Head of caudate nucleus (tissue), 42 donors: ENCODE measurements around the gene ARHGEF7.

ENCODE experiments used
- DNase-seq, 42 donors: peaks; one replicate each; pipeline versions ENCODE4 v3.0.0 to v3.0.0-alpha.2; 2020 to 2021; ENCODE audit warnings: mixed read lengths in 7 of 42
- intact Hi-C: fragments of 100-400 bp; cut with DNase I; formaldehyde crosslinking; loops from one replicate; pipeline ENCODE4 v1.15.0; 2022

Gene ARHGEF7

GRCh38 chr13:111230385-111230930, 115.3 kb downstream of the ARHGEF7 start:
- intact Hi-C loops = no loop called here
- DNase-seq = peak in 1 of 42 donors; percentile 35

DNA sequence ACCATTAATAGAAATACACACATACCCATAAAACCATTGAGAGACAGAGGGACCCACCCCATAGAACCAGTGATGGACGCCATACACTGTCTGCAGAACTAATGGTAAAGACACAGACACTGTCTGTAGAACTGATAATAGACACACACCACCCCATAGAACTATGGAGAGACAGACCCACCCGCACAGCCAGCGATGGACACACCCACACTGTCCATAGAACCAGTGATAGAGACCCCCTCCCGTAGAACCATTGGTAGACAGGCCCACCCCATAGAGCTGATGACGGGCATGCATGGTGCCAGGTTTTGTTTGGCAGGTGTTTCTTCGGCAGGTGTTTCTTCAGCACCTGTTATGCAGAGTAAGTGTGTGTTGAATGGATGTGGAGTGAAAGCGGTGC, 117.1 kb downstream of the ARHGEF7 start:
- intact Hi-C loops = no loop called here
- DNase-seq = peak in 1 of 42 donors; percentile 29

DNA sequence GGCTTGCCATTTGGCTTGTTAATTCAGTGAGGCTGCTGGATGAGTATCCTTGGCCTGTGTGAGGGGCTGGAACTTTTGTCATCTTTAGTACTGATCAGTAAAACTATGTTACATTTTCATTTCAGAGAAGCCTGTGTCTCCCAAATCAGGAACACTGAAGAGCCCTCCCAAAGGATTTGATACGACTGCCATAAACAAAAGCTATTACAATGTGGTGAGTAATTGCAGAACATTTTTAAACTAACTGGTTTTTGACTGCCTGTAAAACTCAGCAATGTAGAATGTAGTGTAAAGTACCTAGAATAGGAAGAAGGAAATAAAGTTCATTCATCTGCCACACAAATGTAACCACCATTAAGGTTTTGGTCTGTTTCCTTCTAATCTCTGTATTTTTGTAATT, 118.0 kb downstream of the ARHGEF7 start:
- no peak for DNase-seq
- intact Hi-C loops = no loop called here

DNA sequence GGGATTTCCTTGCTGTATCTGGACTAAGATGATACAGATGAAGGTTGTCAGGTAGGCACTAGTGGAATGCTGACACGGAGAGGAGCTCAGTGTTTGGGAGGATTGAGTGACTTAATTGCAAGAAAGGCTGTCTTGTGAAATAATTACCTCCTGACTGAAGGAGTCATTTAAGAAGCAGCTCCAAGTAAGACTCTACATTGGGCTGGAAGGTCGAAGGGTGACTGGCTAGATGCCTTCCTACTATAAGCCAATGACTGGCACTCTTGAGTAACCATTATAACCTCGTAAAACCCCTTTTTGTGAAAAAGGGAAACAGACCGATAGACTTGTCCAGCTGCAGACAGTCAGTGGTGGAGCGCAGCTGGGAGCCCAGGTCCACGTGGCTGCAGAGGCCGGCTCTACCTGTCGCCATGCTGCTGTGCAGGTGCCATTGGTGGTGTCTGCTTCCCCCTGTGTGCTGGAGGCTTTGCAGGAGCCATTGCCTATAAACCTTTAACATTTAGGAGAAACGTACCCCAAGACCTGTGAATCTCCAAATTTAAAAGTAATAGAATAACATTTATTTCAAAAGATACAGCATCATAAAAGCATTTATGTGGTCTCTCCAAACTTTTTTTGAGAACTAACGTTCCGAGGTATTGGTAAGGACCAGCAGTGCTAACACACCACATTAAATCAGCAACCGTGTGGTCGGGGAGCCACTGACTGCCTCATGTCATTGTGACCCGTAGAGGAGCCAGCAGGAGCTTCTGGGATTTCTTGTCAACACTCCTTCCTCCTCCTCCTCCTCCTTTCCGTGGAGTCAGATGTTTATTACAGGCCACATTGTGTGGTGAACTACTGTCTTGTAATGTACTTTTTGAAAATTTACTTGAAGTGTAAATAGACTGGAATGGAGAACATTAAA, 124.9 kb downstream of the ARHGEF7 start:
- peak in 2 of 42 donors; percentile 29 to 53 for DNase-seq

GRCh38 chr13:111241006-111241755, 126.1 kb downstream of the ARHGEF7 start:
- intact Hi-C loops = no loop called here

More for the DNA sequence above, 124.9 kb downstream of the ARHGEF7 start:
- intact Hi-C loops = no loop called here

GRCh38 chr13:111241862-111242261, 126.8 kb downstream of the ARHGEF7 start:
- DNase-seq = peak in 1 of 42 donors; percentile 56
- intact Hi-C loops = no loop called here

More at GRCh38 chr13:111241006-111241755, 126.1 kb downstream of the ARHGEF7 start:
- DNase-seq = peak; percentile 73 to 97 (median 92)

GRCh38 chr13:111242585-111242984, 127.5 kb downstream of the ARHGEF7 start:
- DNase-seq = peak in 1 of 42 donors; percentile 47
- intact Hi-C loops = no loop called here

DNA sequence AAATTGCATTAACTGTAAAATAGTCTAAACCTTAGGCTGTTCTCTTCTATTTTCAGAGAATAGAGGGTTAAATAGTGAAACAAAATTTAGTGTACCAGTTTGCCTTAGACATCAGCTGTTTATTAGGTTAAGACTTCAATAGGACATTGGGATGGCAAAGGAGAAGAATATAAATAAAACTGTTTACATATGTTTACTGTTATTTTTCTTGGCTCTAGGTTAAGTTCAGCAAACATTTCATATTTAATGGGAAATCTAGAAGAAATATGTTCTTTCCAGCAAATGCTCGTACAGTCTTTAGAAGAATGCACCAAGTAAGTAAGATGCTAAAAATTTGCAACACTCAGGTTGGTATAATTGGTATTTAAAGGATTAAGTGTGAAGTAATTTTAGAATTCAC, 128.9 kb downstream of the ARHGEF7 start:
- DNase-seq = no peak
- intact Hi-C loops = no loop called here

- intact Hi-C loops = no loop called here
- DNase-seq = no peak
Measured at GRCh38 chr13:111245576-111246384, 130.7 kb downstream of the ARHGEF7 start.

- peak in 1 of 42 donors; percentile 30 for DNase-seq
- intact Hi-C loops = no loop called here
Measured at GRCh38 chr13:111247552-111247951, 132.4 kb downstream of the ARHGEF7 start.

DNA sequence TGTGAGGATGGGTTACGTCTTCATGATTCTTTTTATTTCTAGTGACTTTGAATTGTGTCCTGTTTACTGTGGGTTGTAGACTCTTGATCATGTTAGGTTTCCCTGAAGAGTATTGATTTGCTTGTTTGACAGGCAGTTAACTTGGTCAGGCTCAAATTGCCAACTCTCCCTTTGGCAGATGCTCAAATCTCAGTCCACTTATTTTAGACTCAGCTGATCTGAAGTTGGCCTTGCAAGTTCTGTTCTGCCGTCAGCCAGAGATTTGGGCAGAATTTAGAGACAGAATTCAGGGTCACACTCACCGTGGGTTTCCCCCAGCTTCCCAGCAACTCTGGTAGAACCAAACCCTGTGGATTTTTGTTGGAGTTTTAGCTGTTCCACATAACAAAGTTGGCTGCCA, 133.7 kb downstream of the ARHGEF7 start:
- peak in 1 of 42 donors; percentile 41 for DNase-seq

GRCh38 chr13:111249637-111250360, 134.7 kb downstream of the ARHGEF7 start:
- peak in 2 of 42 donors; percentile 34 to 43 for DNase-seq
- intact Hi-C loops = no loop called here

More for the DNA sequence above, 133.7 kb downstream of the ARHGEF7 start:
- intact Hi-C loops = no loop called here

DNA sequence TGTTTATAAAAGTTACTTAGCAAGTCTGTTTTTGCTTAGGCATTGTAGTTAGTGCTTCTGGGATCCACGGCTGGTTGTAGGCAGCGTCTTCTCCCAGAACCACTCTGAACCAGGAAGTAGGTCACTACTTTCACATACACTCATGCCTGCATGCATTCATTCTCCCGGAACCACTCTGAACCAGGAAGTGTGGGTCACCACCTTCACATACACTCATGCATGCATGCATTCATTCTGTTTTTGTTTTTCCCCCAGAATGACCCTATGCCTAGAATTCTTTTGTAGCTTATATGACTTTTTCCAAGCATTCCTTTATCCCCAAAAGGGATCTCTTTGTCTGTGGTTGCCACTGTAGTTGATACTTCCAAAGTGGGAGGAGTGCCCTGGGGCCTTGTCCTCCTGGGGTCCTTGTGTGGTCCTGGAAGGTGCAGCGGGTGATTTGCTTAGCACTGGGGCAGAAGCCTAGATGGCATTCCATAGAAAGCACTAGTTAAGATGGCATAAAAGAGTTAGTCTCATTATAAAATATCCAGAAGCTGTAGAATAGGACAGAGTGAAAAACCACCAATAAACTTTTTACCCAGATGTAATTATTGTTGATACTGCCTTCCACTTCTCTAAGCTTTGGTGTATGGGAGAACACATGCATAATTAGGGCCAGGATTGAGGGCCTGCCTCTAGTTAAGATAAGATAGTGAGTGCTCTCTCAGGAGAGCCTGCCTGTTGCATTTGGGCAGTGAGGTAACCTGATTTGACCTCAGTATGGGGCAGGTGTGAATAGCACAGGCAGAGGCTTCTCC, 136.7 kb downstream of the ARHGEF7 start:
- intact Hi-C loops = no loop called here
- DNase-seq = no peak

DNA sequence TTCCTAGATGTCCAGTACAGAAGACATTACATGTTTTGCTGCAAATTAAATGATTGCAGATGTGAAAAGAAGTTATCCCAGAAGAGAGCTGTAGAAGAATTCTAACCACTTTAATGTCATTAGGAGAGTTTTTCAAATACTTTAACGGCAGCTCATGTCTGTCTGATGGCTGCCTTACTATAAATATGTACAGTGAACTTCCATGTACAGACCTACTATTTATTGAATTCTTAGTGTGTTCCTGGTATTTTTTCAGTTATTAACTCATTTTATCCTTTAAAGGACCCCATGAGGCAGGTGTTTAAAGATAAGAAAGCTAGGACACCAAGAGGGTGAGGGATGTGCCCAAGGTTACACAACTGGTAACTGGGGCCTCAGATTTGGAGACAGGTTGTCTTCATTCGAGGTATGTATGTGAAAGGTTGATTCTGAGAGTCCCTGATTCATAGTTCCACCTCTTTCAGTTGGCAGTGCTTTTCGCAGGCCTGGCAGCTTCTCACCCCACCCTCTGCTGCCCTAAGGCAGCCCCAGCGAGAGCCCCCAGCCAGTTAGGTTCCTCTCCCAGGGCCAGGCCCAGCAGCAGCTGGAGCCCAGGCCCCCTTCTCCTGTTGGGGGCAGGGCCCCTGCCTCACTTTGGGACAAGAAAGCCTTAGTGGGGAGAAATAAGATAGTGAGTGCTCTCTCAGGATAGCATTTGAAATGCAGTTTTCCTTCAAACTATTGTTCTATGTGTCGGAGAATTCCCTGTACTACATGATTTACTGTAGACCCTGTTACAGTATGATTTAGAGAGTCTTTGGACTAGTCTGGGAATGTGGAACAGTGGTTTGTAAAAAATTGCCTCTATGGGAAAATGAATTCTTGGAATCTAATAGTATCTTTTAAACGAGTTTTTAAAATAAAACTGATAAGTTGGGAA, 137.6 kb downstream of the ARHGEF7 start:
- intact Hi-C loops = no loop called here
- peak in 1 of 42 donors; percentile 39 for DNase-seq

DNA sequence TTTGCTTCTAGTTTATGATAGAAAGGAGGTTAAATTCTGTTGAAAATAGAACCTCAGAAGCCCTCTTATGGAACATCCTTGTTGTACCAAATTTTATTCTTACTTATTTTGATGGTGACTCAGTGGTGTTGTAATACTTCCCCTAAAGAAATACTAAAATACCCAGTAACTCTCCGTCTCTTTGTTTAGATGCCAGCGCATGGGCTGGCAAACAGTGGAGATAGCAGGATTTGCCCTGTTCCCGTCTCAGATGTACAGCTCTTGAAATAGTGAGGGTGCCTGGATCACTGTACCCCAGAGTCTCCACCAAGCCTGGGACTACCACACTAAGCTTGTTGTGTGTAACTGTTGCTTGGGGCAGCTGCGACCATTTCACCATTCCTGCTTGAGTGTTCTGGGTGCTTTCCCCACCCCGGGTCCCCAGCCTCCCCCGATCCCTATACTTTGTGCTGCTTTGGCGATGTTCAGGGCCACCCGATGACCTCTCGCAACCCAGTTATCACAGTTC, 138.3 kb downstream of the ARHGEF7 start:
- no peak for DNase-seq
- intact Hi-C loops = no loop called here

DNA sequence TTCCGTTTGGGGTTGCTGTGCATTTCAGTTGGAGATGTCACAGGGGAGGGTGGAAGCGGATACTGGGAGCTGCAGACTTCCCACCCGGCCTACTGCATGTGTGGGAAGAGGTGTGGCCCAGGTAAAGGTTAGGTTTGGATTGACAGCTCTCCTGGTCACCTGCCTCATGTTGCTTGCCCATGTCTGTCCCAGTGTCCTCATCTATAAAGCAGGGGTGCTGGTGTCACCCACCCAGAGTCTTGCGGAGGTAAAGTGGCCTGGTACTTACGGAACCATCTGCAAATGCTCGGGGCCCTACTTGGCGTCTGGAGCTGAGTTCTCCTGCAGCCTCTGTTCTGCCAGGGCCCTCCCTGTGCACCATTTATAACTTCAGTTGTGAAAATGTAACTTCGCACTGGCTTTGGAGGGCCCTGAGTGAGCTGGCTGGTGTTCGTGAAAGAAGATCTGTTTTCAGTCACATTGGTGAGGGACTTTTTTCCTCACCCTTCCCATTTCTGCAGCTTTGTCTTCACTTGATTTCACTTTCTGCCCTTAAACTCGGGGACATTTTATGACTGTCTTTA, 140.2 kb downstream of the ARHGEF7 start:
- intact Hi-C loops = no loop called here
- peak in 1 of 42 donors; percentile 34 for DNase-seq
